Naive thymus-derived CD8-positive, alpha-beta T cell (primary cell): Measurements from ENCODE around the gene FOXI1. TPM values are rescaled to one million over a fixed set of nuclear protein-coding genes. Genes with fewer than 3 reads are reported as not detected.

ENCODE experiments used
- ATAC-seq, 2 donors: fragments of 150-1000 bp; cut with Tn5 transposase in 1 of 2; sonication (Bioruptor Pico), chemical (Tn5 transposase) in 1 of 2; 1 replicate in 1 of 2; 2 replicates in 1 of 2; pipeline ENCODE4 v1.10.0; 2021; ENCODE audit warnings: mild to moderate bottlenecking in 2 of 2, moderate library complexity in 2 of 2
- POLR2A ChIA-PET: fragments of 350-600 bp; sonication (Branson Sonifier 250); formaldehyde crosslinking; loops from one replicate; lab custom pipeline; 2021; ENCODE audit warnings: antibody characterized with exemption; lab: Charles Lee
- DNase-seq, 10 donors: peaks; one replicate each; pipeline versions ENCODE4 v3.0.0 to v3.0.0-alpha.2; 2020 to 2022
- H3K27ac Mint-ChIP-seq, 10 donors: one replicate each; pipeline ENCODE4 v1.8.0; 2020 to 2022; ENCODE audit warnings: mild to moderate bottlenecking in 10 of 10, mixed read lengths in 10 of 10, moderate library complexity in 4 of 10, inconsistent platforms in 1 of 10
- H3K27me3 Mint-ChIP-seq, 5 donors: one replicate each; pipeline ENCODE4 v1.8.0; 2021 to 2022; ENCODE audit warnings: mixed read lengths in 5 of 5
- H3K36me3 Mint-ChIP-seq, 3 donors: one replicate each; pipeline ENCODE4 v1.8.0; 2020 to 2022; ENCODE audit warnings: mixed read lengths in 3 of 3, mild to moderate bottlenecking in 2 of 3, inconsistent platforms in 1 of 3
- H3K4me1 Mint-ChIP-seq, 4 donors: one replicate each; pipeline ENCODE4 v1.8.0; 2021 to 2022; ENCODE audit warnings: mixed read lengths in 4 of 4
- H3K4me3 Mint-ChIP-seq, 10 donors: one replicate each; pipeline ENCODE4 v1.8.0; 2020 to 2022; ENCODE audit warnings: mild to moderate bottlenecking in 10 of 10, mixed read lengths in 10 of 10, moderate library complexity in 6 of 10, inconsistent platforms in 1 of 10
- H3K9me3 Mint-ChIP-seq, 9 donors: one replicate each; pipeline ENCODE4 v1.8.0; 2020 to 2022; ENCODE audit warnings: mixed read lengths in 9 of 9, mild to moderate bottlenecking in 3 of 9, inconsistent platforms in 1 of 9, moderate library complexity in 1 of 9
- polyA plus RNA-seq, 3 donors: library from polyadenylated mRNA; unstranded; fragments of 300-500 nt; fragmentation: Illumina TruSeq; gene quantifications; one replicate each; pipeline ENCODE4 v1.2.3, GENCODE V29; 2021
- total RNA-seq, 8 experiments: library from RNA in 2 of 8; stranded (reverse) in 2 of 8; gene quantifications; one replicate each; pipeline ENCODE4 v1.2.3 and lab custom pipeline; 2021 to 2026

FOXI1 gene
- total and polyA plus RNA-seq, 5 experiments from 2014 or later, result not detected

GRCh38 chr5:170148430-170149205 is 42.9 kb downstream of the FOXI1 start:
- no peaks in the 10 kb centered on the region for H3K9me3 Mint-ChIP-seq
- peaks cover 0 to 7% (median under 1%) of the 10 kb centered on the region in 5 donors for H3K27me3 Mint-ChIP-seq
- no peak overlapping the region for H3K4me3 Mint-ChIP-seq
- POLR2A ChIA-PET, result no interaction called here
- DNase-seq, result no peak
- ATAC-seq, result no peak
- H3K36me3 Mint-ChIP-seq, result no peaks in the 10 kb centered on the region
- no peak overlapping the region for H3K27ac Mint-ChIP-seq
- H3K4me1 Mint-ChIP-seq, result no peaks in the 10 kb centered on the region

- no peaks in the 10 kb centered on the region for H3K4me1 Mint-ChIP-seq
- ATAC-seq (no peak), DNase-seq (no peak)
- H3K36me3 Mint-ChIP-seq, result no peaks in the 10 kb centered on the region
- H3K27me3 Mint-ChIP-seq, result peaks cover 0 to 7% (median 0%) of the 10 kb centered on the region in 5 donors
- H3K27ac Mint-ChIP-seq, result no peak overlapping the region
- H3K9me3 Mint-ChIP-seq, result no peaks in the 10 kb centered on the region
- POLR2A ChIA-PET, result no interaction called here
- H3K4me3 Mint-ChIP-seq, result no peak overlapping the region
Measured at GRCh38 chr5:170149206-170149515, 43.5 kb downstream of the FOXI1 start.

- H3K9me3 Mint-ChIP-seq, result no peaks in the 10 kb centered on the region
- no peaks in the 10 kb centered on the region for H3K36me3 Mint-ChIP-seq
- DNase-seq (no peak), ATAC-seq (no peak)
- POLR2A ChIA-PET, result no interaction called here
- no peak overlapping the region for H3K4me3 Mint-ChIP-seq
- H3K27ac Mint-ChIP-seq, result no peak overlapping the region
- H3K4me1 Mint-ChIP-seq, result no peaks in the 10 kb centered on the region
- peaks cover 0 to 7% (median 0%) of the 10 kb centered on the region in 5 donors for H3K27me3 Mint-ChIP-seq
Measured at GRCh38 chr5:170150713-170151096, 45.0 kb downstream of the FOXI1 start.

GRCh38 chr5:170151097-170151831 is 45.6 kb downstream of the FOXI1 start:
- Mint-ChIP-seq H3K36me3 (no peaks in the 10 kb centered on the region), H3K9me3 (no peaks in the 10 kb centered on the region), H3K27ac (no peak overlapping the region), H3K4me3 (no peak overlapping the region), H3K4me1 (no peaks in the 10 kb centered on the region), H3K27me3 (peaks cover 0 to 7% (median 0%) of the 10 kb centered on the region in 5 donors)
- DNase-seq (no peak), ATAC-seq (no peak)
- POLR2A ChIA-PET, result no interaction called here

- Mint-ChIP-seq H3K4me3 (no peak overlapping the region), H3K4me1 (no peaks in the 10 kb centered on the region), H3K36me3 (no peaks in the 10 kb centered on the region), H3K9me3 (no peaks in the 10 kb centered on the region), H3K27ac (no peak overlapping the region), H3K27me3 (peaks cover 0 to 2% (median 1%) of the 10 kb centered on the region in 5 donors)
- POLR2A ChIA-PET, result no interaction called here
- no peak for DNase-seq
- ATAC-seq, result no peak
Measured at GRCh38 chr5:170152767-170153166, 47.1 kb downstream of the FOXI1 start.

GRCh38 chr5:170154297-170154696 is 48.6 kb downstream of the FOXI1 start:
- H3K4me3 Mint-ChIP-seq, result no peak overlapping the region
- DNase-seq (no peak), ATAC-seq (no peak)
- no peaks in the 10 kb centered on the region for H3K4me1 Mint-ChIP-seq
- no peak overlapping the region for H3K27ac Mint-ChIP-seq
- H3K9me3 Mint-ChIP-seq, result no peaks in the 10 kb centered on the region
- no peaks in the 10 kb centered on the region for H3K36me3 Mint-ChIP-seq
- peaks cover 0 to 2% (median 0%) of the 10 kb centered on the region in 5 donors for H3K27me3 Mint-ChIP-seq
- POLR2A ChIA-PET, result no interaction called here

GRCh38 chr5:170154744-170155143 is 49.0 kb downstream of the FOXI1 start:
- DNase-seq, result no peak
- no peak overlapping the region for H3K4me3 Mint-ChIP-seq
- POLR2A ChIA-PET, result no interaction called here

GRCh38 chr5:170155771-170156170 is 50.1 kb downstream of the FOXI1 start:
- H3K9me3 Mint-ChIP-seq, result no peaks in the 10 kb centered on the region
- ATAC-seq, result no peak
- H3K4me3 Mint-ChIP-seq, result no peak overlapping the region
- no peak overlapping the region for H3K27ac Mint-ChIP-seq
- no peaks in the 10 kb centered on the region for H3K4me1 Mint-ChIP-seq
- H3K36me3 Mint-ChIP-seq, result no peaks in the 10 kb centered on the region
- POLR2A ChIA-PET, result no interaction called here
- H3K27me3 Mint-ChIP-seq, result peaks cover 0 to 2% (median 0%) of the 10 kb centered on the region in 5 donors
- DNase-seq, result no peak

More at GRCh38 chr5:170154744-170155143, 49.0 kb downstream of the FOXI1 start:
- no peak overlapping the region for H3K27ac Mint-ChIP-seq
- H3K36me3 Mint-ChIP-seq, result no peaks in the 10 kb centered on the region
- H3K9me3 Mint-ChIP-seq, result no peaks in the 10 kb centered on the region
- ATAC-seq, result no peak
- no peaks in the 10 kb centered on the region for H3K4me1 Mint-ChIP-seq
- peaks cover 0 to 2% (median 0%) of the 10 kb centered on the region in 5 donors for H3K27me3 Mint-ChIP-seq

- peaks cover 0 to 3% (median 0%) of the 10 kb centered on the region in 5 donors for H3K27me3 Mint-ChIP-seq
- no peak overlapping the region for H3K4me3 Mint-ChIP-seq
Measured at GRCh38 chr5:170159101-170159698, 53.5 kb downstream of the FOXI1 start.

More at GRCh38 chr5:170159101-170159698, 53.5 kb downstream of the FOXI1 start:
- H3K4me1 Mint-ChIP-seq, result peaks cover 0 to 2% (median 0%) of the 10 kb centered on the region in 4 donors
- no peak for DNase-seq
- ATAC-seq, result no peak
- POLR2A ChIA-PET, result no interaction called here
- no peaks in the 10 kb centered on the region for H3K36me3 Mint-ChIP-seq
- no peak overlapping the region for H3K27ac Mint-ChIP-seq
- H3K9me3 Mint-ChIP-seq, result no peaks in the 10 kb centered on the region

Other genes with a start within 250 kb of the FOXI1 start
- gene INSYN2B, start 125.4 kb upstream of the FOXI1 start, total RNA-seq, result not detected
- under 1 TPM in 1 of 3 donors, not detected in 2; 0.05 TPM for gene INSYN2B, start 125.4 kb upstream of the FOXI1 start, polyA plus RNA-seq
- not detected for gene C5orf58, start 127.1 kb downstream of the FOXI1 start, total RNA-seq
- gene C5orf58, start 127.1 kb downstream of the FOXI1 start, polyA plus RNA-seq, result 1 to 10 TPM in 2 of 3 donors, under 1 TPM in 1; 0.76 to 1.8 (median 1.1) TPM
- gene LCP2, start 191.9 kb downstream of the FOXI1 start, total RNA-seq, result 100 to 1,000 TPM; 299 to 311 TPM
- gene LCP2, start 191.9 kb downstream of the FOXI1 start, polyA plus RNA-seq, result 100 to 1,000 TPM; 119 to 227 (median 198) TPM